ENCODE results near the gene HDGF. TPM values are rescaled to one million over a fixed set of nuclear protein-coding genes. Genes with fewer than 3 reads are reported as not detected.
"Not testable (repeated sequence)": the region's sequence is repeated elsewhere in the genome, so short reads cannot be mapped to it uniquely, and the experiment has no call there.

HDGF gene
- total and polyA plus RNA-seq, 8 donors: 43.5 to 112 (median 66.0) TPM

DNA sequence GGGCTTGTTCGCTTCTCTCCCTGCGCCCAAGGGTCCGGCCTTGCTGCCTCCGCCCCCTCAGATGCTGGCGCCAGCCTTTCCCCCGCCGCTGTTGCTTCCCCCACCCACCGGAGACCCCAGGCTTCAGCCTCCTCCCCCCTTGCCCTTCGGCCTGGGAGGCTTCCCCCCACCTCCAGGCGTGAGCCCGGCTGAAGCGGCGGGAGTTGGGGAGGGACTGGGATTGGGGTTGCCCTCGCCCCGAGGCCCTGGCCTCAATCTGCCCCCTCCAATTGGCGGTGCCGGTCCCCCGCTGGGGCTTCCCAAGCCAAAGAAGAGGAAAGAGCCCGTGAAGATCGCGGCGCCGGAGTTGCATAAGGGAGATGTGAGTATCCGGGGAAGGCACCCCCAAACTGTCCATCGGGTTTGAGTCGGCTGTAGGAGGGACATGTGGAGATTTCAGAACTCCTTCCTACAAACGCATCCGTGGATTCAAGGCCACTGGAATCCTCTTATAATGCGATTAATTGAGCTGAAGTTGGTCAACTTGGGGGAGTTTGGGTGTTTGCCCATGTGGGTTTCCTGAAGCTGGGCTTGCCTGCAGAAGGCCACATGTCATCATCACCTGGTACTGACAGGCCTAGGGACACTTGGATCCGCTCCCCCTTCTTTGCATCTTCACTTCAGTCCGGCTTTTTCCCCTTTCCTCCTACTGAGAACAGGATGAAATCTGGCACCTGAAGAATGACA is 16.6 kb upstream of the HDGF start:
- FAIRE-seq (no peak), DNase-seq (peak; percentile 40 to 82 (median 60)), ATAC-seq (peak; percentile 4 to 13 (median 10))
- intact Hi-C loops (cut with DNase I): no loop called here
- Histone ChIP-seq H3K9me3 (no peaks in the 10 kb centered on the region), H3K4me3 (peak overlapping the region; percentile 47 to 98 (median 84)), H3K27ac (peak overlapping the region; percentile 73 to 91 (median 84)), H3K36me3 (no peaks in the 10 kb centered on the region), H3K4me1 (peaks cover 9 to 28% (median 10%) of the 10 kb centered on the region in 3 donors), H3K27me3 (no peaks in the 10 kb centered on the region)
- TF ChIP-seq CTCF (IDR thresholded peaks at IDR 0.05): no peak
- 0 to 1% methylated on average over 26 to 31 of the region's 31 CpGs for WGBS, 2 donors

DNA sequence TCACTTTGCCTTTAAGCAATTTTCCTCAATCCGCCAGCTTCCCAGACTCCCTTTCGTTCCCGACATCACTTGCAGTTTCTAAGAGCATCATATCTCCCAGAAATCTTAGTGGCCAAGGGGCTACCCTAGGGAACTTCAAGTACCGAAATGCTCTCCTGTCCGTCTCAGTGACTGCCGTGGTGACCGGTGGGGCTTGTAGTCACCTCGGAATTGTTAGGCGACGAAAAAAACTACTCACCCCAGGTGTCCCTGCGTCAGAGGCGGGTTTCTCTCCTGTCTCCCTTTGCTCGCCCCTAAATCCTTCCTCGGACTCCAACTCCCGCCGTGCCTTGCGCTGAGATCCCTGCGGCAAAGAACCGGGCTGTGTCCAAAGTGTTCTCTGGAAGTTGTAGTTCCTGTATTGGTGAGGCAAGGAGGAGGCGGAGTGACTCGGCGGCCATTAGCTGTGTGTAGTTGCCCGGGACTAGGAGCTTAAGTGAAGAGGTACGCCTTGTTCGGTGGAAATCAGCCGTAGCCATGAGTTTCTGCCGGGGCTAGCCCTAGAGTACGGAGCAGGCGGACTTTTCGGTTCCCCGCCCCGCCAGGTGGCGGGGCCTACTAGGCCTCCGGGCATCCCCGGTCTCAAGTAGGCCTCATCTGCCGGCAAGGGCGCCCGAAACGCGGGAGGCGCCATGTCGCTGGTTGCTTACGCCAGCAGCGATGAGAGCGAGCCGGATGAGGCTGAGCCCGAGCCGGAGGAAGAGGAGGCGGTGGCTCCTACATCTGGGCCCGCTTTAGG is 15.8 kb upstream of the HDGF start, which contains the start of gene PRCC:
TSS of gene PRCC (plus strand) at position 435 of the 778 bp plus-strand sequence. CDS start at position 672, 237 bp downstream.
- H3K27me3 ChIP-seq: no peaks in the 10 kb centered on the region
- DNase-seq: peak; percentile 87 to 99 (median 98)
- peaks cover 9 to 21% (median 10%) of the 10 kb centered on the region in 3 donors for H3K4me1 ChIP-seq
- FAIRE-seq: peak; percentile 98
- no peaks in the 10 kb centered on the region for H3K36me3 ChIP-seq
- H3K27ac ChIP-seq: peak within 1 kb of the TSS; percentile 73 to 91 (median 84)
- ATAC-seq: peak; percentile 90 to 97 (median 93)
- no peak for TF ChIP-seq CTCF (IDR thresholded peaks at IDR 0.05)
- WGBS, 2 donors: 0% methylated on average over 47 to 50 of the region's 50 CpGs
- H3K4me3 ChIP-seq: peak within 1 kb of the TSS; percentile 51 to 98 (median 84)
- intact Hi-C loops (cut with DNase I): no loop called here
- H3K9me3 ChIP-seq: no peaks in the 10 kb centered on the region

- H3K27me3 ChIP-seq: no peaks in the 10 kb centered on the region
- peaks cover 9 to 21% (median 10%) of the 10 kb centered on the region in 3 donors for H3K4me1 ChIP-seq
- H3K4me3 ChIP-seq: peak overlapping the region; percentile 26 to 65 (median 56)
- 6 to 7% methylated on average over 13 to 14 of the region's 14 CpGs for WGBS, 2 donors
- no peak for TF ChIP-seq CTCF (IDR thresholded peaks at IDR 0.05)
- no peak for FAIRE-seq
- H3K36me3 ChIP-seq: no peaks in the 10 kb centered on the region
- peak overlapping the region; percentile 61 to 86 (median 74) for H3K27ac ChIP-seq
- H3K9me3 ChIP-seq: no peaks in the 10 kb centered on the region
- ATAC-seq: peak; percentile 7 to 15 (median 12)
- intact Hi-C loops (cut with DNase I): no loop called here
- peak in 3 of 6 donors; percentile 5 to 69 (median 64) for DNase-seq
These were observed 15.0 kb upstream of the HDGF start for GRCh38 chr1:156766298-156767100.

- no peak for FAIRE-seq
- Histone ChIP-seq H3K27ac (no peak overlapping the region), H3K4me1 (peaks cover 9 to 18% (median 10%) of the 10 kb centered on the region in 3 donors), H3K4me3 (peak overlapping the region in 3 of 4 donors; percentile 51 to 65 (median 60)), H3K9me3 (no peaks in the 10 kb centered on the region), H3K36me3 (no peaks in the 10 kb centered on the region), H3K27me3 (no peaks in the 10 kb centered on the region)
- intact Hi-C loops (cut with DNase I): no loop called here
- TF ChIP-seq CTCF (IDR thresholded peaks at IDR 0.05): no peak
- WGBS, 2 donors: 89 to 90% methylated on average over 5 of the region's 5 CpGs
- peak in 1 of 6 donors; percentile 9 for DNase-seq
- ATAC-seq: no peak
These were observed 14.2 kb upstream of the HDGF start for GRCh38 chr1:156765666-156766065.

DNA sequence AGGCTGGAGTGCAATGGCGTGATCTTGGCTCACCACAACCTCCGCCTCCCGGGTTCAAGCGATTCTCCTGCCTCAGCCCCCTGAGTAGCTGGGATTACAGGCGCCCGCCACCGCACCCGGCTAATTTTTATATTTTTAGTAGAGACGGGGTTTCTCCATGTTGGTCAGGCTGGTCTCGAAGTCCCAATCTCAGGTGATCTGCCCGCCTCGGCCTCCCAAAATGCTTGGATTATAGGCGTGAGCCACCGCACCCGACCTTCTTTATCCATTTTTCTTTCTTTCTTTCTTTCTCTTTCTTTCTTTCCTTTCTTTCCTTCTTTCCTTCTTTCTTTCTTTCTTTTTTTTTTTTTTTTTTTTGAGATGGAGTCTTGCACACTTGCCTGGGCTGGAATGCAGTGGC is 13.7 kb upstream of the HDGF start:
- intact Hi-C loops (cut with DNase I); H3K9me3 ChIP-seq; H3K27me3 ChIP-seq; H3K36me3 ChIP-seq; H3K4me3 ChIP-seq; H3K27ac ChIP-seq; ATAC-seq; FAIRE-seq: not testable (repeated sequence)
- WGBS, 2 donors: 93 to 96% methylated on average over 15 of the region's 15 CpGs
- peak in 1 of 6 donors; percentile 16 for DNase-seq
- H3K4me1 ChIP-seq: peaks cover 4 to 17% (median 10%) of the 10 kb centered on the region in 3 donors
